Gastrocnemius medialis (tissue), 4 donors: Measurements from ENCODE around the gene PTPRN2.

Experiments used
- CTCF ChIP-seq, 5 experiments: fragments of 450-650 bp in 3 of 5; fragments of 200-600 bp in 2 of 5; sonication (generic) in 2 of 5; IDR thresholded peaks in 4 of 5; conservative IDR thresholded peaks in 1 of 5; 1 replicate in 4 of 5; 2 replicates in 1 of 5; pipeline ENCODE4 v1.5.1; 2016 to 2019; ENCODE audit warnings: antibody characterized with exemption in 5 of 5, mild to moderate bottlenecking in 3 of 5, moderate library complexity in 3 of 5
- POLR2A ChIP-seq, 2 donors: fragments of 450-650 bp; IDR thresholded peaks; one replicate each; pipeline ENCODE4 v1.6.1; 2017; ENCODE audit warnings: antibody characterized with exemption in 2 of 2, mild to moderate bottlenecking in 2 of 2, moderate library complexity in 2 of 2

GRCh38 chr7:158113321-158114025 is 474.1 kb downstream of the PTPRN2 start:
- TF ChIP-seq CTCF (IDR thresholded peaks at IDR 0.05 in 4 of 5, conservative IDR thresholded peaks at IDR 0.05 in 1 of 5): no peak
- no peak for TF ChIP-seq POLR2A (IDR thresholded peaks at IDR 0.05)
